Upper lobe of right lung (tissue), 1 donor: ENCODE results near the gene LHX4. TPM values are rescaled to one million over a fixed set of nuclear protein-coding genes. Genes with fewer than 3 reads are reported as not detected.

ENCODE experiments used
- ATAC-seq: fragments of 200-7000 bp; cut with Tn5 transposase; one replicate; pipeline ENCODE4 v1.9.1; 2020; ENCODE audit warnings: mild to moderate bottlenecking, moderate library complexity
- DNase-seq: peaks from one replicate; pipeline ENCODE4 v3.0.0-alpha.2; 2020
- H3K27ac ChIP-seq: fragments of 200-600 bp; one replicate; pipeline ENCODE4 v1.8.0; 2022
- H3K27me3 ChIP-seq: fragments of 200-600 bp; one replicate; pipeline ENCODE4 v1.8.0; 2022; ENCODE audit warnings: mild to moderate bottlenecking
- H3K36me3 ChIP-seq: fragments of 200-600 bp; one replicate; pipeline ENCODE4 v1.8.0; 2022
- H3K4me1 ChIP-seq: fragments of 200-600 bp; one replicate; pipeline ENCODE4 v1.8.0; 2022
- H3K4me3 ChIP-seq: fragments of 200-600 bp; one replicate; pipeline ENCODE4 v1.8.0; 2022; ENCODE audit warnings: mild to moderate bottlenecking
- H3K9me3 ChIP-seq: fragments of 200-600 bp; one replicate; pipeline ENCODE4 v1.8.0; 2022
- intact Hi-C: fragments of 100-400 bp; cut with DNase I; formaldehyde crosslinking; loops from one replicate; pipeline ENCODE4 v1.11.0; 2022
- total RNA-seq: library from RNA; stranded (reverse); fragmentation: NEBNext Ultra II Directional; extraction: Animal tissue kit (Norgen Biotek cat#: 25700); gene quantifications from one replicate; pipeline ENCODE4 v1.2.1, GENCODE V29; 2021
- TF ChIP-seq, protein P1 (sequence below): fragments of 200-600 bp; IDR thresholded peaks from one replicate; pipeline ENCODE4 v1.8.0; 2022; ENCODE audit warnings: antibody characterized with exemption
- donor health status: DM: no; HTN: yes; CAD: no; lungs with severe emphysema.

Gene LHX4
- total RNA-seq, 1 donor from 2014 or later = not detected

DNA sequence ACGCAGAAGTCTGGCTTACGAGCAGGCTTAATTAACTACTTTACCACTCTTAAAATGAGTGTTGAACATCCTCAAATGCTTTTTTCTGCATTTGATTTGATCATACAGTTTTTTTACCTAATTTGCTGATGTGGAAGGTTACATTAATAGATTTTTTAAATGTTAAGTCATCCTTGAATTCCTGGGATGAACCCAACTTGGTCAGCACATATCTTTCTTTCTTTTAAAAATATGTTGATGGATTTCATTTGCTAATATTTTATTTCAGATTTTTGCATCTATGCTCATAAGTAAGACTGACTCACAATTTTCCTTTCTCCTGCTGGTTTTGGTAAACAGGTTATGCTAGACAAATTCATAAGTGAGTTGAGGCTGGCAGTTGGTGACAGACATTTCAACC lies 82.9 kb downstream of the LHX4 start:
- H3K9me3 ChIP-seq = no peaks in the 10 kb centered on the region
- H3K36me3 ChIP-seq = no peaks in the 10 kb centered on the region
- intact Hi-C loops = no loop called here
- TF ChIP-seq, protein P1, sequence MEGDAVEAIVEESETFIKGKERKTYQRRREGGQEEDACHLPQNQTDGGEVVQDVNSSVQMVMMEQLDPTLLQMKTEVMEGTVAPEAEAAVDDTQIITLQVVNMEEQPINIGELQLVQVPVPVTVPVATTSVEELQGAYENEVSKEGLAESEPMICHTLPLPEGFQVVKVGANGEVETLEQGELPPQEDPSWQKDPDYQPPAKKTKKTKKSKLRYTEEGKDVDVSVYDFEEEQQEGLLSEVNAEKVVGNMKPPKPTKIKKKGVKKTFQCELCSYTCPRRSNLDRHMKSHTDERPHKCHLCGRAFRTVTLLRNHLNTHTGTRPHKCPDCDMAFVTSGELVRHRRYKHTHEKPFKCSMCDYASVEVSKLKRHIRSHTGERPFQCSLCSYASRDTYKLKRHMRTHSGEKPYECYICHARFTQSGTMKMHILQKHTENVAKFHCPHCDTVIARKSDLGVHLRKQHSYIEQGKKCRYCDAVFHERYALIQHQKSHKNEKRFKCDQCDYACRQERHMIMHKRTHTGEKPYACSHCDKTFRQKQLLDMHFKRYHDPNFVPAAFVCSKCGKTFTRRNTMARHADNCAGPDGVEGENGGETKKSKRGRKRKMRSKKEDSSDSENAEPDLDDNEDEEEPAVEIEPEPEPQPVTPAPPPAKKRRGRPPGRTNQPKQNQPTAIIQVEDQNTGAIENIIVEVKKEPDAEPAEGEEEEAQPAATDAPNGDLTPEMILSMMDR = no peak
- no peak overlapping the region for H3K27ac ChIP-seq
- no peaks in the 10 kb centered on the region for H3K27me3 ChIP-seq
- ATAC-seq = no peak
- no peaks in the 10 kb centered on the region for H3K4me1 ChIP-seq
- no peak overlapping the region for H3K4me3 ChIP-seq
- no peak for DNase-seq

DNA sequence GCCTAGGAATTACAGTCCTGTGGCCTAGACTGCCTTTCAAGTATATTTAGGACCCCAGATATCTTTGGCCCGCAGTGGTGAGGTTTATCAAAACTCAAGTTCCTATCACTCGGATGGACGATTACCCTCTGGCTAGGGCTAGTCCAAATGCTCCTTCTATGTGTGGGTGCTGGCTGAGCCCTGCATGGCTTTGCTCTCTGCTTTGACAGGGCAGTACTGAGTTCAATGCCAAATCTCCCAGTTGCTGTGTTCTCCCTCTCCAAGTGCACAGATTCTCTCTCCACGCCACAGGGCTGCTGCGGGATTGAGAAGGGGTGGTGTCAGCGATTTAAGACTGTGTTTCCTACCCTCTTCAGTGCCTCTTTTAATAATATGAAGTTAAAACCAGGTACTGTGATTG lies 97.0 kb downstream of the LHX4 start:
- DNase-seq (no peak), ATAC-seq (no peak)
- Histone ChIP-seq H3K9me3 (no peaks in the 10 kb centered on the region), H3K4me3 (no peak overlapping the region), H3K36me3 (no peaks in the 10 kb centered on the region), H3K4me1 (no peaks in the 10 kb centered on the region), H3K27me3 (no peaks in the 10 kb centered on the region), H3K27ac (no peak overlapping the region)
- TF ChIP-seq, protein P1 = no peak
- intact Hi-C loops = no loop called here

Other genes with a start within 250 kb of the LHX4 start
- gene QSOX1, start 75.4 kb upstream of the LHX4 start, total RNA-seq = 275 TPM